ENCODE measurements around the gene PCMT1. TPM values are rescaled to one million over a fixed set of nuclear protein-coding genes. Genes with fewer than 3 reads are reported as not detected.

PCMT1 gene
- total RNA-seq, 1 experiment from 2014 or later = 90.7 TPM

GRCh38 chr6:149851461-149852110 lies 102.0 kb downstream of the PCMT1 start (continued):
- no peak for TF ChIP-seq ZBTB43 (CRISPR knock-in tag; IDR thresholded peaks at IDR 0.05)

- DNase-seq (ENCODE audit: low spot score) (no peak), ATAC-seq (peak; percentile 32; the same call in 1 of the 2 replicates)
- Mint-ChIP-seq H3K4me1 (peaks cover 26% of the 10 kb centered on the region), H3K9me3 (no peaks in the 10 kb centered on the region), H3K27me3 (ENCODE audit: low read depth) (no peaks in the 10 kb centered on the region), H3K36me3 (no peaks in the 10 kb centered on the region), H3K27ac (no peak overlapping the region), H3K4me3 (no peak overlapping the region)
- ChIA-PET CTCF (interaction anchor here (0.9 kb wide), 1 partner anchor 12 kb away, joined by 4 read pairs; no protein-coding TSS in a partner anchor), POLR2A (no interaction called here)
- TF ChIP-seq ARID4B (CRISPR knock-in tag; IDR thresholded peaks at IDR 0.05; ENCODE audit: borderline replicate concordance) (no peak), TCF7 (CRISPR knock-in tag; IDR thresholded peaks at IDR 0.05; ENCODE audit: low read depth) (no peak), ZNF671 (CRISPR knock-in tag; IDR thresholded peaks at IDR 0.05) (no peak), KAT7 (CRISPR knock-in tag; IDR thresholded peaks at IDR 0.05; ENCODE audit: borderline replicate concordance) (no peak), E2F1 (CRISPR knock-in tag; IDR thresholded peaks at IDR 0.05) (no peak), MAX (CRISPR knock-in tag; IDR thresholded peaks at IDR 0.05) (no peak), E2F5 (CRISPR knock-in tag; IDR thresholded peaks at IDR 0.05) (no peak), ZNF396 (CRISPR knock-in tag; IDR thresholded peaks at IDR 0.05; ENCODE audit: borderline replicate concordance) (no peak), SMAD4 (CRISPR knock-in tag; IDR thresholded peaks at IDR 0.05) (no peak), HMGA2 (CRISPR knock-in tag; IDR thresholded peaks at IDR 0.05) (no peak), MLX (CRISPR knock-in tag; IDR thresholded peaks at IDR 0.05) (no peak), ATF2 (CRISPR knock-in tag; IDR thresholded peaks at IDR 0.05; ENCODE audit: borderline replicate concordance, low read depth) (no peak), HMGXB4 (CRISPR knock-in tag; IDR thresholded peaks at IDR 0.05) (no peak), AFF4 (CRISPR knock-in tag; IDR thresholded peaks at IDR 0.05; ENCODE audit: borderline replicate concordance) (no peak), OVOL2 (CRISPR knock-in tag; IDR thresholded peaks at IDR 0.05; ENCODE audit: borderline replicate concordance) (no peak)
Observed at GRCh38 chr6:149852180-149852579, 102.6 kb downstream of the PCMT1 start.

All from WTC11 (cell line).